ENCODE results near the gene PGM1.
A peak's percentile ranks its signal among the peaks of the same experiment; 100 is the strongest.

PGM1 gene

DNA sequence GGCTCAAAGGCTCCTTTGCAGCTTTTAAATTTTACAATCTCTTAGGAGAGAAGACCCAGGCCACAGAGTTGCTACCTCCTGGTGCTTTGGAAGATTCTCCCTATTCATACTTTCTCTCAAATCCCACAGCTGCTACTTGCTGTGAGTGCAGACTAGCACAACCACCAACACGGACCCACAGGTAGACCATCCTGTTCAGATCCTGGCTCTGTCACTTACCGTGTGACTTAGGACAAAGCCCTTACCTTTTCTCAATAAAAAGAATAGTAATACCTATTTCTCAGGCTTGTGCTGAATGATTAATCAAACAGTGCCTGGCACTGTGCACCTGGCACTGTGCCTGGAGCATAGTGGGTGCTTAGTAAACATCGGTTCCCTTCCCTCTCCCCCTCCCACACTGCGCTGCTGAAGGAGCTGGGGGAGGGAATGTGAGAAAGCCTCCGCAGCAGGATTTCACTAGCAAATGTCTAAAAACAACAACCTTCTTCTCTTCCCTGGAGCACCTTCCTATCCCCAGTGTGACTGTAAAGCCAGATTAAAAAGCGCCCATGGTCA is 81.7 kb downstream of the PGM1 start:
- H3K4me3 ChIP-seq (ENCODE audit: low read depth, low read length), result no peak overlapping the region
- H3K4me1 ChIP-seq, result no peaks in the 10 kb centered on the region
- no peak for DNase-seq
- H3K9me3 ChIP-seq, result no peaks in the 10 kb centered on the region
- no peaks in the 10 kb centered on the region for H3K36me3 ChIP-seq
- H3K27me3 ChIP-seq, result no peaks in the 10 kb centered on the region
- TF ChIP-seq, protein P1, sequence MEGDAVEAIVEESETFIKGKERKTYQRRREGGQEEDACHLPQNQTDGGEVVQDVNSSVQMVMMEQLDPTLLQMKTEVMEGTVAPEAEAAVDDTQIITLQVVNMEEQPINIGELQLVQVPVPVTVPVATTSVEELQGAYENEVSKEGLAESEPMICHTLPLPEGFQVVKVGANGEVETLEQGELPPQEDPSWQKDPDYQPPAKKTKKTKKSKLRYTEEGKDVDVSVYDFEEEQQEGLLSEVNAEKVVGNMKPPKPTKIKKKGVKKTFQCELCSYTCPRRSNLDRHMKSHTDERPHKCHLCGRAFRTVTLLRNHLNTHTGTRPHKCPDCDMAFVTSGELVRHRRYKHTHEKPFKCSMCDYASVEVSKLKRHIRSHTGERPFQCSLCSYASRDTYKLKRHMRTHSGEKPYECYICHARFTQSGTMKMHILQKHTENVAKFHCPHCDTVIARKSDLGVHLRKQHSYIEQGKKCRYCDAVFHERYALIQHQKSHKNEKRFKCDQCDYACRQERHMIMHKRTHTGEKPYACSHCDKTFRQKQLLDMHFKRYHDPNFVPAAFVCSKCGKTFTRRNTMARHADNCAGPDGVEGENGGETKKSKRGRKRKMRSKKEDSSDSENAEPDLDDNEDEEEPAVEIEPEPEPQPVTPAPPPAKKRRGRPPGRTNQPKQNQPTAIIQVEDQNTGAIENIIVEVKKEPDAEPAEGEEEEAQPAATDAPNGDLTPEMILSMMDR (IDR thresholded peaks at IDR 0.05; ENCODE audit: low read depth, low read length), result no peak

DNA sequence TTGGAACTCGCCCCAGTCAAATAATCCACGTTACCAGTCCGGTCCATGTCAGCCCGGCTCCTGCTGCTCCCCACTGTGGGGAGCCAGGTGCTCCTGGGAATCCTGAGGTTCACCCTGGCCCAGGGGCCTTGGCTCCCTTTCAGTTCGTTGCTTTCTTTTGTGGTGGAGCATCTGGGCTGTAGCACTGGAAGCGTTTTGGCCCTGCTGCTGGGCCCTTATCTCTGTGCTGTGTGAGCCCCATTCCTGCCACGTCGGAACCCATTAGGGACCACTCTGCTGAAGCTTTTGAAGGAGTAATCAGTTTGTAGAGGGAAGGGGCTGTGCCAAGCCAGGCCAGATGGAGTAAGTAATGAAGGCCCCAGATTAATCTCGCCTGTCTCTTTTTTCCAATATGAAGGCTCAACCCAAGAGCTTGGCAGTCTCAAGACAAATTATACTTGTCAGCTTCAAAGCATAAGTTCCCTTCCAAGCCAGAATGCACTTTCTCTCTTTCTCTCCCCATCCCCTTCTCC is 82.3 kb downstream of the PGM1 start:
- no peaks in the 10 kb centered on the region for H3K36me3 ChIP-seq
- no peak overlapping the region for H3K4me3 ChIP-seq (ENCODE audit: low read depth, low read length)
- H3K9me3 ChIP-seq, result no peaks in the 10 kb centered on the region
- H3K27me3 ChIP-seq, result no peaks in the 10 kb centered on the region
- peak; percentile 41 for DNase-seq
- TF ChIP-seq, protein P1 (IDR thresholded peaks at IDR 0.05; ENCODE audit: low read depth, low read length), result no peak
- H3K4me1 ChIP-seq, result no peaks in the 10 kb centered on the region

DNA sequence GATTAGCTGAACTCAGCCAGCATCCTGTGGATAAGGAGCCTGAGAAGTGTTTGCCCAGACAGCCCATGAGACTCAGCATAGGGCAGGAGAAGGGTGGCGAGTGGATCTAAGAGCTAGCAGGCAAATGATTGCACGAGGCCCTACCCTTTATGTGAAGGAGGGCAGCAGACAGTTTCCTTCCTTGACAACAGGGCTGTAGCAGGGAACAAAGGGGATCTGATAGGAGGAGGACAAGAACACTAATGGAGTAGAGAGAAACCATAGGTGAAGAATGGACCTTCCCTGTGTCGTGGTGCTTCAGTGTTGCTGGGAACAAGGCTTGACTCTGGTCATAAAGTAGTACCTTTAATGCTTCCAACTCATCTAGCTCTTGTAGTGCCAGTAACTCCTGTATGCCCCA is 84.3 kb downstream of the PGM1 start:
- Histone ChIP-seq H3K9me3 (no peaks in the 10 kb centered on the region), H3K36me3 (no peaks in the 10 kb centered on the region), H3K4me3 (ENCODE audit: low read depth, low read length) (no peak overlapping the region), H3K4me1 (no peaks in the 10 kb centered on the region), H3K27me3 (no peaks in the 10 kb centered on the region)
- TF ChIP-seq, protein P1 (IDR thresholded peaks at IDR 0.05; ENCODE audit: low read depth, low read length), result no peak
- no peak for DNase-seq

DNA sequence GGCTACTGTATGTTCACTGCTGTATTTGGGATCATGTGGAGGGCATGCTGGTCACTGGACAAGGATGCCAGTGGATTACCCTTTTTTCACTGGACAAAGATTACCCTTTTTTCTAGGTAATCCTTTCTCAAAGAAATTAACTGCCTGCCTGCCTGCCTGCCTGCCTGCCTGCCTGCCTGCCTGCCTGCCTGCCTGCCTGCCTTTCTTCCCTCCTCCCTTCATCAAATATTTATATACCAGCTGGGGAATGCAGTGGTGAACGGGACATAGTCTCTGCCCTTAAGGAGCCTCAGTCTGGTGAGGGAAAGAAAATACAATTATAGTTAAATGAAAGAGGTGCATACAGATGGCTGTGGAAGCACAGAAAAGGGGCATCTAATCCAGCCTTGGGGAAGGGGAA is 85.0 kb downstream of the PGM1 start:
- H3K27me3 ChIP-seq, result no peaks in the 10 kb centered on the region
- TF ChIP-seq, protein P1 (IDR thresholded peaks at IDR 0.05; ENCODE audit: low read depth, low read length), result no peak
- DNase-seq, result no peak
- H3K4me3 ChIP-seq (ENCODE audit: low read depth, low read length), result no peak overlapping the region
- no peaks in the 10 kb centered on the region for H3K36me3 ChIP-seq
- no peaks in the 10 kb centered on the region for H3K9me3 ChIP-seq
- H3K4me1 ChIP-seq, result no peaks in the 10 kb centered on the region

DNA sequence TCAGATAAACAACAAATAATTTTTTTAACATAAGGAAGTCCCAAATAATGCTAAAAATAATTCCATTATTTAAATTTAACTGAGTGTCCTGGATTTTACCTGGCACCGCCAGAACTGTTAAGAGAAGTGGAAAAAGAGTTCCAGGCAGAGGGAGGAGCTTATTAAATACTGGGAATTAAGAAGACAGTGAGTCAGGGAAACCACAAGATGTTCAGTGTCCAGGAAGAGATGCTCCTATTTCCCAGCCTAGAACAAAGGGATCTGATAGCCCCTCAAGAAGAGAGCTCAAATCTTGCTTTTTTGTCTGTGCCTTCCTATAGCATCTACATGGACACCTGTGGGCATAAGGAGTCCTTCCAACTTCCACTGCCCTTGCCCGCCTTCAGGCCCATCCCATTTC is 85.9 kb downstream of the PGM1 start:
- Histone ChIP-seq H3K27me3 (no peaks in the 10 kb centered on the region), H3K36me3 (no peaks in the 10 kb centered on the region), H3K4me1 (no peaks in the 10 kb centered on the region), H3K4me3 (ENCODE audit: low read depth, low read length) (no peak overlapping the region), H3K9me3 (no peaks in the 10 kb centered on the region)
- TF ChIP-seq, protein P1 (IDR thresholded peaks at IDR 0.05; ENCODE audit: low read depth, low read length), result no peak
- DNase-seq, result no peak

DNA sequence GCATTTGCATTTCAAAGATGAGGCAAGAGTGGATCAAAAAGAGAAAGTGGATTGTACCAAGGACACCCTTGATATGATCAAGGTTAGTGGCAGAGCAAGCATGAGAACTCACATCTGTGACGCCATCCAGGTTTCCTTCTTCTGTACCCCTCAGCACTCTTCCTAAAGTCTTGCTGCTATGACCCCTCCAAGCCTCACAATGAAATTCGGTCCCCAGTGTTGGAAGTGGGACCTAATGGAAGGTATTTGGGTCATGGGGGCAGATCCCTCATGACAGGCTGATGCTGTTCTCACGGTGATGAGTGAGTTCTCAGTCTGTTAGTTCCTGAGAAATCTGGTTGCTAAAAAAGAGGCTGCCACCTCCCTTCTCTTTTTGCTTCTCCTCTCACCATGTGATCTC is 86.4 kb downstream of the PGM1 start:
- no peaks in the 10 kb centered on the region for H3K4me1 ChIP-seq
- TF ChIP-seq, protein P1 (IDR thresholded peaks at IDR 0.05; ENCODE audit: low read depth, low read length), result no peak
- H3K9me3 ChIP-seq, result no peaks in the 10 kb centered on the region
- no peak for DNase-seq
- H3K4me3 ChIP-seq (ENCODE audit: low read depth, low read length), result no peak overlapping the region
- H3K27me3 ChIP-seq, result no peaks in the 10 kb centered on the region
- H3K36me3 ChIP-seq, result no peaks in the 10 kb centered on the region

Measured in BE2C (cell line).